Measurements from ENCODE around the gene DNASE1L1. TPM values are rescaled to one million over a fixed set of nuclear protein-coding genes. Genes with fewer than 3 reads are reported as not detected.

Gene DNASE1L1
- total RNA-seq, 1 donor: 74.6 TPM

DNA sequence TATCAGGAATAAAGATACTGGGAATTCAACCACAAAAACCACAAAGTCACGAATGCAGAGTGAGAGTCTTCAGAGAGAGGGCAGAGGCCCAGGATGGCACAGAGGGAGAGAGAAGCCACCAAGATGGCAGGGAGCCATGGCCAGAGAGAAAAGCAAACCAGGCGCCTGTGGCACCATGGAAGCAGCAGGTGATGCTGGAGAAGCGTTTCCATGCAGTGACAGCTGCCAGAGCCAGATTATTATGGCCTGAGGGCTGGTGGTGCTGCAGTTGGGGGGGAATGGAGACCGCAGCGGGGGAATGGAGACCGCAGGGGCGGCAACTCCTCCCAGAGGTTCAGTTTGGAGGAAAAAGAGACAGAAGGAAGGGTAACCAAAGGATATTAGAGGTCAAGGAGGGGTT lies 8.1 kb upstream of the DNASE1L1 start:
- no peak for TF ChIP-seq CTCF (IDR thresholded peaks at IDR 0.05; ENCODE audit: extremely low read depth, low read depth, low read length)
- Histone ChIP-seq H4K20me1 (ENCODE audit: insufficient read depth, low read length) (peaks cover 4% of the 10 kb centered on the region), H3K4me1 (ENCODE audit: insufficient read depth, low read length) (no peaks in the 10 kb centered on the region), H3K79me2 (ENCODE audit: insufficient read depth, low read length) (peaks cover 5% of the 10 kb centered on the region), H3K4me2 (ENCODE audit: insufficient read depth, low read length) (no peak overlapping the region), H2AFZ (ENCODE audit: low read length) (no peak overlapping the region), H3K36me3 (ENCODE audit: insufficient read depth, low read length) (no peaks in the 10 kb centered on the region), H3K4me3 (ENCODE audit: insufficient read depth, low read length) (no peak overlapping the region), H3K9me3 (ENCODE audit: low read depth, low read length) (no peaks in the 10 kb centered on the region), H3K27me3 (ENCODE audit: insufficient read depth, low read length) (no peaks in the 10 kb centered on the region), H3K27ac (ENCODE audit: low read depth, low read length) (no peak overlapping the region)
- DNase-seq (ENCODE audit: insufficient read length, low spot score, missing footprints): no peak

DNA sequence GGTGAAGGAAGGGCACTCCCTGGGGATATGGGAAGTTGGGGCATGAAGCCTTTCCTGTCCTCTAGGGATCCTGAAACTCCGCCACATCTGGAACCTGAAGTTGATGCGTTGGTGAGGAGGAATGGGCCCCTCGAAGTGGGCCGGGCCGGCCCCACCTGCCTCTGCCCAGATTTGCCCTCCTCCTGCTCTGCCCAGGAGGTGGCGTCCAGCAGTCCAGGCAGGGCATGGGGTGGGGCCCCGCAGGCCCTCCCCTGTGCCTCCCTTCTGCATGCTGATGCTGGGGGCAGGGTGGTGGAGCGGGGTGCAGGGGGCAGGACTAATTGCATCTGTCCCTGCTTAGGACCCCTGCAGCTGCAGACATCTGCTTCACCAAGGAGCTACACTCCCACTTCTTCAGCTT lies 4.1 kb upstream of the DNASE1L1 start:
- H3K4me3 ChIP-seq (ENCODE audit: insufficient read depth, low read length): no peak overlapping the region
- H3K9me3 ChIP-seq (ENCODE audit: low read depth, low read length): no peaks in the 10 kb centered on the region
- no peak for TF ChIP-seq CTCF (IDR thresholded peaks at IDR 0.05; ENCODE audit: extremely low read depth, low read depth, low read length)
- peaks cover 6% of the 10 kb centered on the region for H4K20me1 ChIP-seq (ENCODE audit: insufficient read depth, low read length)
- H3K4me2 ChIP-seq (ENCODE audit: insufficient read depth, low read length): no peak overlapping the region
- H2AFZ ChIP-seq (ENCODE audit: low read length): no peak overlapping the region
- H3K36me3 ChIP-seq (ENCODE audit: insufficient read depth, low read length): no peaks in the 10 kb centered on the region
- H3K4me1 ChIP-seq (ENCODE audit: insufficient read depth, low read length): peaks cover 11% of the 10 kb centered on the region
- no peaks in the 10 kb centered on the region for H3K27me3 ChIP-seq (ENCODE audit: insufficient read depth, low read length)
- DNase-seq (ENCODE audit: insufficient read length, low spot score, missing footprints): no peak
- H3K79me2 ChIP-seq (ENCODE audit: insufficient read depth, low read length): peaks cover 18% of the 10 kb centered on the region
- H3K27ac ChIP-seq (ENCODE audit: low read depth, low read length): no peak overlapping the region

GRCh38 chrX:154412468-154412867 lies 3.4 kb upstream of the DNASE1L1 start:
- no peak for TF ChIP-seq CTCF (IDR thresholded peaks at IDR 0.05; ENCODE audit: extremely low read depth, low read depth, low read length)
- Histone ChIP-seq H3K4me2 (ENCODE audit: insufficient read depth, low read length) (peak overlapping the region; percentile 80), H3K27me3 (ENCODE audit: insufficient read depth, low read length) (no peaks in the 10 kb centered on the region), H3K79me2 (ENCODE audit: insufficient read depth, low read length) (peaks cover 20% of the 10 kb centered on the region), H3K9me3 (ENCODE audit: low read depth, low read length) (no peaks in the 10 kb centered on the region), H2AFZ (ENCODE audit: low read length) (no peak overlapping the region), H4K20me1 (ENCODE audit: insufficient read depth, low read length) (peaks cover 6% of the 10 kb centered on the region), H3K4me1 (ENCODE audit: insufficient read depth, low read length) (peaks cover 13% of the 10 kb centered on the region), H3K4me3 (ENCODE audit: insufficient read depth, low read length) (peak overlapping the region; percentile 76), H3K27ac (ENCODE audit: low read depth, low read length) (peak overlapping the region; percentile 37), H3K36me3 (ENCODE audit: insufficient read depth, low read length) (no peaks in the 10 kb centered on the region)
- no peak for DNase-seq (ENCODE audit: insufficient read length, low spot score, missing footprints)

DNA sequence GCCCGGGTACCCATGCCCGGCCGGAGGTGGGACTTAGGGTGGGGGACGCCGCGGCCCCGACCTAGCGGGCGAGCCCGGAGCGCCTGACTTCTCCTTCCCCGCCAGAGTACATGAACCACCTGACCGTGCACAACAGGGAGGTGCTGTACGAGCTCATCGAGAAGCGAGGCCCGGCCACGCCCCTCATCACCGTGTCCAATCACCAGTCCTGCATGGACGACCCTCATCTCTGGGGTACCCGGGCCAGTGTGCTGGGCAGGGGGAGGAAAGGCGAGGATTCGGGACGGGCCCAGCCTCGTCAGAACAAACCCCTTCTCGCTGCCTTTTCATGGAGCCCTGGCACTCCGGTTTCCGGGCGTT lies 2.9 kb upstream of the DNASE1L1 start:
- TF ChIP-seq CTCF (IDR thresholded peaks at IDR 0.05; ENCODE audit: extremely low read depth, low read depth, low read length): no peak
- H3K27me3 ChIP-seq (ENCODE audit: insufficient read depth, low read length): no peaks in the 10 kb centered on the region
- H3K4me1 ChIP-seq (ENCODE audit: insufficient read depth, low read length): peaks cover 13% of the 10 kb centered on the region
- H3K4me3 ChIP-seq (ENCODE audit: insufficient read depth, low read length): peak overlapping the region; percentile 76
- DNase-seq (ENCODE audit: insufficient read length, low spot score, missing footprints): peak; percentile 90
- H3K36me3 ChIP-seq (ENCODE audit: insufficient read depth, low read length): no peaks in the 10 kb centered on the region
- H4K20me1 ChIP-seq (ENCODE audit: insufficient read depth, low read length): peaks cover 6% of the 10 kb centered on the region
- H2AFZ ChIP-seq (ENCODE audit: low read length): peak overlapping the region; percentile 65
- H3K4me2 ChIP-seq (ENCODE audit: insufficient read depth, low read length): peak overlapping the region; percentile 80
- H3K79me2 ChIP-seq (ENCODE audit: insufficient read depth, low read length): peaks cover 20% of the 10 kb centered on the region
- H3K9me3 ChIP-seq (ENCODE audit: low read depth, low read length): no peaks in the 10 kb centered on the region
- H3K27ac ChIP-seq (ENCODE audit: low read depth, low read length): peak overlapping the region; percentile 37

All from osteoblast (primary cell).